ENCODE results near the gene ITGB8. TPM values are rescaled to one million over a fixed set of nuclear protein-coding genes. Genes with fewer than 3 reads are reported as not detected.

Gene ITGB8
- total RNA-seq, 1 experiment from 2014 or later = 2.4 TPM

GRCh38 chr7:20317413-20317812 lies 13.3 kb upstream of the ITGB8 start:
- H3K4me2 ChIP-seq (ENCODE audit: low read length) = no peak overlapping the region
- no peaks in the 10 kb centered on the region for H3K9me3 ChIP-seq (ENCODE audit: control insufficient read depth in 1 of 2, insufficient read depth in 1 of 2, low read depth in 1 of 2, low read length in 2 of 2)
- DNase-seq (ENCODE audit: low read depth, low spot score) (no peak), ATAC-seq (no peak)
- H3K27ac ChIP-seq (ENCODE audit: low read depth, low read length) = no peak overlapping the region
- H3K4me1 ChIP-seq (ENCODE audit: control insufficient read depth in 1 of 2, insufficient read depth in 2 of 2, low read length in 2 of 2) = no peaks in the 10 kb centered on the region
- POLR2A ChIA-PET = no interaction called here
- H3K27me3 ChIP-seq (ENCODE audit: insufficient read depth, low read length) = no peaks in the 10 kb centered on the region
- H3K9ac ChIP-seq (ENCODE audit: low read length) = no peak overlapping the region
- RAD21 ChIA-PET (ENCODE audit: low non-redundant PET in 1 of 2, low total read pairs in 2 of 2, uncharacterized antibody in 2 of 2, unreplicated experiment in 2 of 2) = no interaction called here
- CTCF ChIA-PET = interaction anchor here (1.3 kb wide), 1 partner anchor 12 kb away, joined by 3 read pairs; no protein-coding TSS in a partner anchor
- no peaks in the 10 kb centered on the region for H3K36me3 ChIP-seq (ENCODE audit: control insufficient read depth in 1 of 2, insufficient read depth in 2 of 2, low read length in 2 of 2)
- peak overlapping the region; percentile 12 for H2AFZ ChIP-seq (ENCODE audit: low read depth, low read length, poor library complexity, severe bottlenecking)
- no peaks in the 10 kb centered on the region for H3K79me2 ChIP-seq (ENCODE audit: insufficient read depth, low read length)
- intact Hi-C loops (cut with micrococcal nuclease) = no loop called here
- no TSS peak for BruUV-seq (replicated peaks)
- H3K9me2 ChIP-seq (ENCODE audit: insufficient read depth) = no peaks in the 10 kb centered on the region
- TF ChIP-seq RAD21 (IDR thresholded peaks at IDR 0.05; ENCODE audit: low read depth) (no peak), EZH2phosphoT487 (IDR thresholded peaks at IDR 0.05; ENCODE audit: borderline replicate concordance) (no peak), EGR1 (IDR thresholded peaks at IDR 0.05; ENCODE audit: low read depth) (no peak), SRF (IDR thresholded peaks at IDR 0.05; ENCODE audit: low read depth) (no peak), POLR2AphosphoS5 (IDR thresholded peaks at IDR 0.05; ENCODE audit: low read depth, low read length) (no peak), ZNF274 (IDR thresholded peaks at IDR 0.05; ENCODE audit: low read depth, low read length) (no peak), FOSL1 (IDR thresholded peaks at IDR 0.05; ENCODE audit: low read depth) (no peak), CBX3 (IDR thresholded peaks at IDR 0.05; ENCODE audit: low read depth) (no peak), REST (IDR thresholded peaks at IDR 0.05; ENCODE audit: low read depth) (no peak), MAX (IDR thresholded peaks at IDR 0.05) (no peak), SP1 (IDR thresholded peaks at IDR 0.05; ENCODE audit: low read depth) (no peak), ZBTB33 (IDR thresholded peaks at IDR 0.05; ENCODE audit: extremely low read depth, insufficient replicate concordance, low read length) (no peak), EZH2 (IDR thresholded peaks at IDR 0.05) (no peak), YY1 (IDR thresholded peaks at IDR 0.05; ENCODE audit: extremely low read depth, insufficient replicate concordance, low read depth, low read length) (no peak)
- no peak overlapping the region for H3K4me3 ChIP-seq (replicated peaks in 1 of 2; ENCODE audit: low read depth in 1 of 2, low read length in 2 of 2)
- no peaks in the 10 kb centered on the region for H4K20me1 ChIP-seq (ENCODE audit: insufficient read depth)
